HEK293T (cell line): Measurements from ENCODE around the gene DOCK7.
"Not testable (repeated sequence)": the region's sequence is repeated elsewhere in the genome, so short reads cannot be mapped to it uniquely, and the experiment has no call there.

Source experiments
- BHLHE40 ChIP-seq: fragments of 450-650 bp; IDR thresholded peaks from 2 replicates; pipeline ENCODE4 v1.6.1; 2016; ENCODE audit warnings: mild to moderate bottlenecking, moderate library complexity, borderline replicate concordance
- CTBP1 ChIP-seq: fragments of 450-650 bp; IDR thresholded peaks from 2 replicates; pipeline ENCODE4 v1.6.1; 2016; ENCODE audit warnings: borderline replicate concordance
- ELF4 ChIP-seq: fragments of 450-650 bp; IDR thresholded peaks from 2 replicates; pipeline ENCODE4 v1.6.1; 2017; ENCODE audit warnings: antibody characterized with exemption
- FOXA1 ChIP-seq: fragments of 450-650 bp; IDR thresholded peaks from 2 replicates; pipeline ENCODE4 v1.6.1; 2016; ENCODE audit warnings: mild to moderate bottlenecking
- FOXK2 ChIP-seq: fragments of 450-650 bp; IDR thresholded peaks from 2 replicates; pipeline ENCODE4 v1.6.1; 2016; ENCODE audit warnings: mild to moderate bottlenecking
- L3MBTL2 ChIP-seq: fragments of 450-650 bp; conservative IDR thresholded peaks from 2 replicates; pipeline ENCODE4 v1.6.1; 2016; ENCODE audit warnings: mild to moderate bottlenecking
- LEF1 ChIP-seq: fragments of 450-650 bp; IDR thresholded peaks from 2 replicates; pipeline ENCODE4 v1.6.1; 2017; ENCODE audit warnings: mild to moderate bottlenecking, borderline replicate concordance
- SP1 ChIP-seq: fragments of 450-650 bp; IDR thresholded peaks from 2 replicates; pipeline ENCODE4 v1.6.1; 2017
- SUZ12 ChIP-seq: fragments of 450-650 bp; IDR thresholded peaks from 2 replicates; pipeline ENCODE4 v1.6.1; 2016; ENCODE audit warnings: mild to moderate bottlenecking
- TARDBP ChIP-seq: fragments of 450-650 bp; IDR thresholded peaks from 2 replicates; pipeline ENCODE4 v1.6.1; 2016
- ZNF384 ChIP-seq: fragments of 450-650 bp; IDR thresholded peaks from 2 replicates; pipeline ENCODE4 v1.6.1; 2016
- TF ChIP-seq, protein P1 (sequence below): fragments of 450-650 bp; IDR thresholded peaks from 2 replicates; pipeline ENCODE4 v1.6.1; 2016

DNA sequence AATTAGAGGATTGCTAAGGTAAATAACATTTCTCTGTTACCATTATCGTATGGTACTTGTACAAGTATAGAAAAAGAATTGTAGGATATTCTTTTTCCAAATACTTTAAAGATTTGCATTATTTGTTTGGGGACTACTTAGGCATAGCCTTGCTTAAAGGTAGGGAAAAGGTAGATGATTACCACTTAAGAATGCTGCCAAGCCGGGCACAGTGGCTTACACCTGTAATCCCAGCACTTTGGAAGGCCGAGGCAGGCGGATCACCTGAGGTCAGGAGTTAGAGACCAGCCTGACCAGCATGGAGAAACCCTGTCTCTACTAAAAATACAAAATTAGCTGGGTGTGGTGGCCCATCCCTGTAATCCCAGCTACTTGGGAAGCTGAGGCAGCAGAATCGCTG, 10.0 kb upstream of the DOCK7 start:
- not testable (repeated sequence) for TF ChIP-seq FOXK2, TARDBP, SUZ12, FOXA1, ZNF384, CTBP1, SP1, BHLHE40, ELF4, L3MBTL2, LEF1
- TF ChIP-seq, protein P1, sequence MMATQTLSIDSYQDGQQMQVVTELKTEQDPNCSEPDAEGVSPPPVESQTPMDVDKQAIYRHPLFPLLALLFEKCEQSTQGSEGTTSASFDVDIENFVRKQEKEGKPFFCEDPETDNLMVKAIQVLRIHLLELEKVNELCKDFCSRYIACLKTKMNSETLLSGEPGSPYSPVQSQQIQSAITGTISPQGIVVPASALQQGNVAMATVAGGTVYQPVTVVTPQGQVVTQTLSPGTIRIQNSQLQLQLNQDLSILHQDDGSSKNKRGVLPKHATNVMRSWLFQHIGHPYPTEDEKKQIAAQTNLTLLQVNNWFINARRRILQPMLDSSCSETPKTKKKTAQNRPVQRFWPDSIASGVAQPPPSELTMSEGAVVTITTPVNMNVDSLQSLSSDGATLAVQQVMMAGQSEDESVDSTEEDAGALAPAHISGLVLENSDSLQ = not testable (repeated sequence)
